OCI-LY1 (cell line): Measurements from ENCODE around the gene IBA57.

Experiments used
- H2AFZ ChIP-seq: fragments of 200-600 bp; sonication (generic), shearing (Covaris generic); 2 replicates; pipeline ENCODE4 v1.6.0; 2014; ENCODE audit warnings: antibody characterized with exemption, mild to moderate bottlenecking, low read length
- H3F3A ChIP-seq: fragments of 200-600 bp; sonication (generic), shearing (Covaris generic); 2 replicates; pipeline ENCODE4 v1.6.0; 2014; ENCODE audit warnings: mild to moderate bottlenecking, antibody characterized with exemption, low read length, moderate library complexity; ENCODE audit not compliant: insufficient read depth
- H3K27ac ChIP-seq: fragments of 200-600 bp; sonication (generic); 2 replicates; pipeline ENCODE4 v1.5.1; 2014; ENCODE audit warnings: low read length, mixed run types, mild to moderate bottlenecking, low read depth; ENCODE audit not compliant: poor library complexity, severe bottlenecking
- H3K27me3 ChIP-seq: fragments of 200-600 bp; sonication (generic); 2 replicates; pipeline ENCODE4 v1.6.0; 2014; ENCODE audit warnings: antibody characterized with exemption, mild to moderate bottlenecking, low read length, moderate library complexity; ENCODE audit not compliant: insufficient read depth
- H3K36me3 ChIP-seq: fragments of 200-600 bp; sonication (generic); 2 replicates; pipeline ENCODE4 v1.6.1; 2014; ENCODE audit warnings: mild to moderate bottlenecking, antibody characterized with exemption, low read length, moderate library complexity, mixed read lengths; ENCODE audit not compliant: insufficient read depth
- H3K4me1 ChIP-seq: fragments of 200-600 bp; sonication (generic); 2 replicates; pipeline ENCODE4 v1.5.1; 2014; ENCODE audit warnings: mild to moderate bottlenecking, low read length, moderate library complexity; ENCODE audit not compliant: insufficient read depth, severe bottlenecking
- H3K4me2 ChIP-seq: fragments of 200-600 bp; sonication (generic), shearing (Covaris generic); 2 replicates; pipeline ENCODE4 v1.6.1; 2014; ENCODE audit warnings: low read length
- H3K4me3 ChIP-seq: fragments of 200-600 bp; sonication (generic); 2 replicates; pipeline ENCODE4 v1.5.1; 2014; ENCODE audit warnings: low read length, low read depth, mild to moderate bottlenecking, mixed read lengths; ENCODE audit not compliant: poor library complexity, severe bottlenecking
- H3K79me2 ChIP-seq: fragments of 200-600 bp; shearing (Covaris generic); 2 replicates; pipeline ENCODE4 v1.6.1; 2016; ENCODE audit warnings: mixed run types, low read length, mixed read lengths; ENCODE audit not compliant: insufficient read depth
- H3K9ac ChIP-seq: fragments of 200-600 bp; sonication (generic), shearing (Covaris generic); 2 replicates; pipeline ENCODE4 v1.6.1; 2014; ENCODE audit warnings: mild to moderate bottlenecking, low read length, mixed read lengths
- H3K9me2 ChIP-seq: fragments of 200-600 bp; sonication (generic), shearing (Covaris generic); 2 replicates; pipeline ENCODE4 v1.6.1; 2014; ENCODE audit warnings: low read depth, mild to moderate bottlenecking, low read length, mixed read lengths
- H3K9me3 ChIP-seq: fragments of 200-600 bp; shearing (Covaris generic); 2 replicates; pipeline ENCODE4 v1.6.1; 2014; ENCODE audit warnings: low read length, mixed read lengths
- H4K20me1 ChIP-seq: fragments of 200-600 bp; sonication (generic), shearing (Covaris generic); 2 replicates; pipeline ENCODE4 v1.6.0; 2016; ENCODE audit warnings: mild to moderate bottlenecking, low read length; ENCODE audit not compliant: insufficient read depth
- CTCF ChIP-seq: fragments of 200-600 bp; sonication (generic), shearing (Covaris generic); IDR thresholded peaks from 2 replicates; pipeline ENCODE4 v1.5.1; 2017; ENCODE audit warnings: mild to moderate bottlenecking, antibody characterized with exemption, low read length, moderate library complexity, mixed read lengths
- EZH2 ChIP-seq: fragments of 200-600 bp; sonication (generic), shearing (Covaris generic); IDR thresholded peaks from 2 replicates; pipeline ENCODE4 v1.8.0; 2017; ENCODE audit warnings: borderline replicate concordance, mixed run types, mild to moderate bottlenecking, antibody characterized with exemption, low read length, moderate library complexity, mixed read lengths

IBA57 gene

DNA sequence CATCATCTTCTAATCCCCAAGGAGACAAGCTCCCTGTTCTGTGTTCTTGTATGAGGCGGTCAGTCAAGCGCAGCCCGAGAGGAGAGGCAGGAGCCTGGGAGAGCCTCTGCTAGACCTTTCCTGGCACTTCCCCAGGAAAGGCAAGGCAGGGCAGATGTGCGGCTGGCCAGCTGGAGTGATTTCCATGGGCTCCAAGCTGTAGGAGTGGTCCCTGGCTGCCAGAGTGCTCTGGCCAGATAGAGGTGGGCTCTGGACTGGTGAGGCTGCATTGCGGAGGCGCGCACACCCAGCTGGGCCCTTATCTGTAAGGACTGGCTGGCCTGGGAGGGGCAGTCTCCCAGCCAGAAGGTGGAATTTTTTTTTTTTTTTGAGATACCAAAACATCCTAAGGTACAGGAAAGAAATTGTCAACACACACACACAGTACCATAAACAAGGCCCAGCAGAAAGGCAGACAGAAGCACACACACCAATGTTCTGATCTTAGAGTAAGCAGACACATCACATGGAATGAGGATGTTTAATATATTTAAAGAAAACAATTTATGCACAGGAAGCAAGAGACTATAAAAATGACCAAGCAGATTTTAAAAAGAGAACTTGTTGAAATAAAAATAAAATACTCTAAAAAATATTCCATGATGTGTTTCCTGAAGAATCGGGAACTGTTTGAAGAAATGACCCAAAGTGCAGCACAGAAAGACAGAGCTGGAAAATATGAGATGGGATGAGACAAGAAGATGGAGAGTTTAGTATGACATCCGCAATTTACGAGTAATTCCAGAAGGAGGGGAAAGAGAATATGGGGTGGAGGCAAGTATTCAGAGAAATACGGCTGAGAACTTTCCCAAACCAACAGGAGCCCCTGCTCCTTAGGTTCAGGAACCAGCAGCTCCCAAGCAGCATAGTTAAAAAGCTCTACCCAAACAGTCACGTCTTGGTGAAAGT, 13.4 kb downstream of the IBA57 start:
- Histone ChIP-seq H3K9ac (no peak overlapping the region), H3K9me2 (no peaks in the 10 kb centered on the region), H2AFZ (no peak overlapping the region), H4K20me1 (no peaks in the 10 kb centered on the region), H3K4me1 (no peaks in the 10 kb centered on the region), H3K4me3 (no peak overlapping the region), H3K36me3 (no peaks in the 10 kb centered on the region), H3K79me2 (no peaks in the 10 kb centered on the region), H3K27me3 (no peaks in the 10 kb centered on the region), H3K9me3 (no peaks in the 10 kb centered on the region), H3F3A (no peaks in the 10 kb centered on the region), H3K27ac (no peak overlapping the region), H3K4me2 (no peak overlapping the region)
- TF ChIP-seq EZH2 (no peak), CTCF (no peak)

- Histone ChIP-seq H3K27me3 (no peaks in the 10 kb centered on the region), H3F3A (no peaks in the 10 kb centered on the region), H3K9me3 (no peaks in the 10 kb centered on the region), H2AFZ (no peak overlapping the region), H3K4me3 (no peak overlapping the region), H3K27ac (no peak overlapping the region), H4K20me1 (no peaks in the 10 kb centered on the region), H3K9ac (no peak overlapping the region), H3K79me2 (no peaks in the 10 kb centered on the region), H3K4me1 (no peaks in the 10 kb centered on the region), H3K9me2 (no peaks in the 10 kb centered on the region), H3K4me2 (no peak overlapping the region), H3K36me3 (no peaks in the 10 kb centered on the region)
- TF ChIP-seq CTCF (peak; percentile 45), EZH2 (no peak)
These were observed 14.8 kb downstream of the IBA57 start for GRCh38 chr1:228180271-228180958.

- H3K9ac ChIP-seq: no peak overlapping the region
- H3K4me2 ChIP-seq: no peak overlapping the region
- no peaks in the 10 kb centered on the region for H3F3A ChIP-seq
- no peak overlapping the region for H3K27ac ChIP-seq
- no peak overlapping the region for H2AFZ ChIP-seq
- H3K9me3 ChIP-seq: no peaks in the 10 kb centered on the region
- no peaks in the 10 kb centered on the region for H4K20me1 ChIP-seq
- no peaks in the 10 kb centered on the region for H3K36me3 ChIP-seq
- H3K79me2 ChIP-seq: no peaks in the 10 kb centered on the region
- H3K27me3 ChIP-seq: no peaks in the 10 kb centered on the region
- H3K9me2 ChIP-seq: no peaks in the 10 kb centered on the region
- TF ChIP-seq EZH2: no peak
- no peak for TF ChIP-seq CTCF
- no peak overlapping the region for H3K4me3 ChIP-seq
- no peaks in the 10 kb centered on the region for H3K4me1 ChIP-seq
These were observed 15.5 kb downstream of the IBA57 start for GRCh38 chr1:228180959-228181644.
